GM21786 (cell line): Measurements from ENCODE around the gene ARMC12.
"Not testable (repeated sequence)": the region's sequence is repeated elsewhere in the genome, so short reads cannot be mapped to it uniquely, and the experiment has no call there.

Experiments used
- ATAC-seq: cut with Tn5 transposase; IDR thresholded peaks from one replicate; pipeline ENCODE4 v1.9.1; 2021; ENCODE audit not compliant: unreplicated experiment

The ARMC12 gene

DNA sequence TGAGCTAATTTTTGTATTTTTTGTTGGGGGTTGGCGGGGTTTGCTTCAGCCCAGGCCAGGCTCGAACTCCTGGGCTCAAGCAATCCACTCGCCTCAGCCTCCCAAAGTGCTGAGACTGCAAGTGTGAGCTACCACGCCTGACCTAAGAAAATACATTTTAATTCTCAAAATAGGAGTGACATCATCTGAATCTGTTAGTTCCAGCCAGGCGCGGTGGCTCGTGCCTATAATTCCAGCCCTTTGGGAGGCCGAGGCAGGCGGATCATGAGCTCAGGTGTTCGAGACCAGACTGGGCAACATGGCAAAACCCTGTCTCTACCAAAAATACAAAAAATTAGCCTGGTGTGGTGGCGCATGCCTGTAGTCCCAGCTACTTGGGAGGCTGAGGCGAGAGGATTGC lies 2.5 kb upstream of the ARMC12 start:
- ATAC-seq: not testable (repeated sequence)

DNA sequence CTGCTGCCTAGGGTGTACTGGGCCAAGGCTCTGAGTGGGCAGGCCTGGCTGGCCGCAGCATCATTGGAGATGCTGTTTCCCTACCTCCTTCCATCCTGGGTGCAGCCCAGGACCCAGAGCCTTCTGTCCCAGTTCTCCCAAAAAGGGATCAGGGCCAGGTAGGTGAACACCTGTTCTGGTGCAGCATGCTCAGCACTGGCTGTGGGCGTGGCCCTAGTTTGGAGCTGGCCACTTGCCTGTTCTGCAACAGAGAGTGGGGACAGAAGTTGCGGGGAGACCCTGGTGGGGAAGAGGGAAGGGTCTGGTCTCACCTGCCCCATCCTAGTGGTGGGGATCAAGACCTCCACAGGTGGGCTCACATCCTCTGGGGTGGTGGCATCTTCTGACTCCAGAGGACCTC lies 1.4 kb upstream of the ARMC12 start:
- ATAC-seq: no peak

DNA sequence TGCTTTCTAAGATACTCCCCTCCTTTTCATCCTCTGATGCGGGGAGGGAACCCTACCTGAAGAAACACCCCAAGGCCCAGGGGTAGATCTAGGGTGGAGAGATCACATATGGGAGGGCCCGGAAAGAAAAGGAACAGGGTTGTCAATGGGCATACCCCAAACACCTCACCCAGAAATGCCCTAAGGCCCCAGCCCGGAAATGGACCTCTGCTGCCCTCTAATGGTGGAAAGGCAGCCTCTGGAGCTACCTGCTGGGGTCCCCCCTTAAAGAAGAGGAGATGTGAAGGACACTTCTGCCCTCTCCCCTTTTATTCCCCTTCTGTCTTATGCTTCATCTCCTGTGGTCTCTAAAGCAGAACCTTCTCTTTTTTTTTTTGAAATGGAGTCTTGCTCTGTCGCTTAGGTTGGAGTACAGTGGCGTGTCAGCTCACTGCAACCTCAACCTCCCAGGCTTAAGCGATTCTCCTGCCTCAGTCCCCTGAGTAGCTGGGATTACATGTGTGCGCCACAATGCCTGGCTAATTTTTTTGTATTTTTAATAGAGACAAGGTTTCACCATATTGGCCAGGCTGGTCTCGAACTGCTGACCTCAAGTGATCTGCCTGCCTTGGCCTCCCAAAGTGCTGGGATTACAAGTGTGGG lies 458 bp upstream of the ARMC12 start:
- no peak for ATAC-seq

- no peak for ATAC-seq
Measured at GRCh38 chr6:35737413-35738211, 780 bp downstream of the ARMC12 start.

DNA sequence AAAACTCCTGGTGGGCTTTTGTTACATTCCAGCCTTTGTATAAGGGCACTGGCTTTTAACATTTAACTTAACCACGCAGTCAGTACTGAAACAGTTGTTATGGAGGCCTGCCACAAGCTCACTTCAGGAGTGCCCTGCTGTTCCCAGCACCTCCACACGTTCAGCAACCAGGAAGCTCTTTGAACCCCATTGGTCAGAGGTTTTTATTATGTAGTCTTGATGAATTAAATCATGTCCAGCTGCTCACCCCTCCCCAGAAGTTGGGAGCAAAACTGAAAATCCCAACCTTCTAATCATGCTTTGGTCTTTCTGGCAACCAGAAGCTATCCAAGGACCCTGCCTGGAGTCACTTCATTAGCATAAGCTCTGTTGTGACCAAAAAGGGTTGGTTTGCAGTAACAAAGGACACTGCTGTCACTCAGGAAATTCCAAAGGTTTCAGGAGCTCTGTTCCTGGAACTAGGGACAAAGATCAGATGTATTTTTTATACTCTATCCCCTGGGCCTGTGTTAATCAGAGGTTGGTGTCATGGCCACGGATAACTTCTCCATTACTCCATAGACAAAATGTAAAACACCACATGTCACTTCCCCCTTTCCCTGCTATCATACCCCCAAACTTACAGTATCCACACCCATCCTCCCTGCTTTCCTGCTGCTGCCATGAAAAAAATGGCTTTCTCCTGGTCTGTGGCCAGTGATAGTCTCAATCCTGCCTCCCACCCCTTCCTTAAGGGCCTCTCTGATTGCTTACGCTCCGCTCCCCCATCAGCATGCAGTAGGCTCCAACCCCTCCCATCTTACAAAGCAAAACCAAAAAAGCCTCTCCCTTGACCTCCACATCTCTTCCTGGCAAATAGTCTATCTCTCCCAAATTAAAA lies 3.1 kb downstream of the ARMC12 start:
- ATAC-seq: no peak

DNA sequence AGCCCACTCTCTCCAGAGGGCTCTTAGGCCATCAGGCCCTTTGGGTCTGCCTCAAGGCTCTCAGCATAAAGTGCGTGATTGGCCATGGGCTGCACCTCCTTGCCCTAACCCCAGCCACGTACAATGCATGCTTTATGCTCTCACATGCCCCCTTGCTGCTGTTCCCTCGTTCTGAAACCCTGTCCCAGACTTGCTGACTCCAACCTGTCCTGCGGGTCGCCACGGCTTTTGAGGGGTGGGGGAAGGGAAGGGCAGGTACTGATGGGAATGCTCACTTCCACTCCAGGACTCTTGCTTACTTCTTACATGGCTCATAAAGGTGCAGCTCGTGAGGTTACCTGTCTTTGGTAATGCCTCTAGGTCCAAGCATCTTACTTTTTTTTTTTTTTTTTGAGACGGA lies 6.0 kb downstream of the ARMC12 start:
- ATAC-seq: no peak

DNA sequence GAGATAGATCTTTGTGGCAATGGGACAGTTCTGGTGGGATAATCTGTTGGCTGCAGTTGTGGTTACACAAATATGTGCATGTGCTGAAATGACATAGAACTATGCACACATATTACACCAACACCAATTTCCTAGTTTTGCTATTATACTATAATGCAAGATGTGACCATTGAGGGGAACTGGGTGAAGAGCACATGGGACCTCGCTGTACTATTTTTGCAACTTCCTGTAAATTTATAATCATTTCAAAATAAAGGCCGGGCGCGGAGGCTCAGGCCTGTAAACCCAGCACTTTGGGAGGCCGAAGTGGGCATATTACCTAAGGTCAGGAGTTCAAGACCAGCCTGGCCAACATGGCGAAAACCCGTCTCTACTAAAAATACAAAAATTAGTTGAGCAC lies 8.7 kb downstream of the ARMC12 start:
- no peak for ATAC-seq

GRCh38 chr6:35746516-35746915 lies 9.7 kb downstream of the ARMC12 start:
- ATAC-seq: no peak

GRCh38 chr6:35747877-35748276 lies 11.0 kb downstream of the ARMC12 start:
- ATAC-seq: no peak

GRCh38 chr6:35750557-35750956 lies 13.7 kb downstream of the ARMC12 start:
- ATAC-seq: no peak

GRCh38 chr6:35751594-35751993 lies 14.8 kb downstream of the ARMC12 start:
- ATAC-seq: no peak

DNA sequence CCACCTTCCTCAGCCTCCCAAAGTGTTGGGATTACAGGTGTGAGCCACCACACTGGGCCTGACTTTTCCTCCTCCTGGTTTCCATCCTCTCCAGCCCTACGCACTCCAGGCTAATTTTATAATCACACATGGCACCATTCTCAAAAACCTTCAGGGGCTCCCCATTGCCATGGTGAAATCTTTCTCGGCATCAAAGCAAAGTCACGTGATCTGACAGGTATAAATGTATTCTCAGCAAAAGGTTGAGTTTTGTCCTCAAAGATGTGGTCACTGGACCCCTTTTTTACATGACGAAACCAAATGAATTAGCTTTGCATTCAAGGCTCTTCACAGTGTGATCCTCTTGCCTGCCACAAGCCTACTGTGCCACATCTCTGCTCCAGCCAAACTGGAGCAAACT lies 15.5 kb downstream of the ARMC12 start:
- ATAC-seq: no peak

DNA sequence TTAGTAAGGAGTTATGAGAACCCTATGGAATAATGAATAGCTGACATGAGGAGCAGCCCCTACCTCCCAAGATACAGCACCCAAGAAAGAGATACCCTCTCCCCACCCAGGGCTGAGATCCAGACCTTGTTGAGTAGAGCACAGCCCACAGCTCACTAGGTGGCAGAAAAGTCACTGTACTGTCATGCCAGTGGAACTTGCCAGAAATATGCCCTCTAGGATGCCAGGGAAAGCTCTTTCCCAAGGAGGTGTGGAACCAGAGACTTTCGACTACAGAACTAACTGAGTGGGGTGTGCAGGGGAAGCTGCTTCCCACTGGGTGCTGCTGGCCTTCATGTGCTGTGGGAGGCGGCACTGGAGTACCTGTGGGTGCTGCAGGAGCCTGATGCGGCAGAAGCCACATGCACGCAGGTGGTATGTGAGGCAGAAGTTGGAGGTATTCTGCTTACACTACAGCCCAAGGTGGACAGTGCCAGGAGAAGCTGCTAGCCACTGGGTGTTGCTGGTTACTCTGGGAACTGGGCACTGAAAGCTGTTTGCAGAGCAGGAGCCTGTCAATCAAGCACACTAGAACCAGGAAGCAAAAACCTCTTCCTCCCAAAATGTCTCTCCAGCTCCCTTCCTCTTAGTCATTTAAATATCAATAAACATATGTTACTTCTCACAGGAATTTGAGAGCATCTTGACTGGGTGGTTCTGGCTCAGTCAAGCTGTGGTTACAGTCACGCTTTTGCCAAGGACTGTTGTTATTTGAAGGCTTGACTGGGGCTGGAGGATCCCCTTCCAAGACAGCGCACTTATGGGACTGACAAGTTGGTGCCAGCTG lies 17.8 kb downstream of the ARMC12 start:
- no peak for ATAC-seq

- no peak for ATAC-seq
Measured at GRCh38 chr6:35755278-35755924, 18.6 kb downstream of the ARMC12 start.

GRCh38 chr6:35757456-35758123 lies 20.8 kb downstream of the ARMC12 start:
- no peak for ATAC-seq

DNA sequence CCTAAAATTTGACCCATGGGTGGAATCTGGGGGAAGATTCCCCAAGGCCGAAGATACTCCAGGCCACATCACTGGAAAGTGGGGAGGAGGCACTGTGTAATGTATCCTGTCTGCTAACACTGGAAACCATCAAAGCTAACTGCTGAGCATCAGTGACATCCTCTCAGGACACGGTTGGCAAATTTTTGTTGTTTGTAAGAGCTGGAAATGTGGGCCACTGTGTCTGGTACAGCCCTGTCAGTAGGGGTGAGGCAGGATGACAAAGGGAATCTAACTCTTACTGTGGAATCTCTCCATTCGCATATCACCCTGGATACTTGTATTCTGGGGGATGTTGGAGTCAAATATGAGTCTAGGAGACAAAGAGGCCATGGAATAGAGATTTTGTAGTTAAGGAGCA lies 22.6 kb downstream of the ARMC12 start:
- ATAC-seq: no peak

- ATAC-seq: no peak
Measured at GRCh38 chr6:35765739-35766138, 28.9 kb downstream of the ARMC12 start.

DNA sequence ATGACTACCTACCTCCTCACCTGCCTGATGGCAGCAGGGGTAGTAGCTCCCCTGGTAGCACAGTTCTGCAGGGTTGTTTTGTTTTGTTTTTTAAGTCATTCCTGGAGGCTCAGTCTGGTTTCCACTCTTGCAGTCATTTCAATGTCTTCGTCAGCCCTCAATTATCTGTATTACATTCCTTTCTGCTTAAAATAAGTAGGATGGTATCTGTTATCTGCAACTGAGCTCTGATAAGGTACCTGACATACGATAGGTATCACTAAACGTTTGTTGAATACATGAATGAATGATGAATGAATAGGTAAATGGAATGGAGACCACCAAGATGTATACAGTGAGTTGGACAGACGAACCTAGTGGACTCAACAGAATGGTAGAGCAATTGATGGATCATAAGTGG lies 32.4 kb downstream of the ARMC12 start:
- ATAC-seq: no peak

DNA sequence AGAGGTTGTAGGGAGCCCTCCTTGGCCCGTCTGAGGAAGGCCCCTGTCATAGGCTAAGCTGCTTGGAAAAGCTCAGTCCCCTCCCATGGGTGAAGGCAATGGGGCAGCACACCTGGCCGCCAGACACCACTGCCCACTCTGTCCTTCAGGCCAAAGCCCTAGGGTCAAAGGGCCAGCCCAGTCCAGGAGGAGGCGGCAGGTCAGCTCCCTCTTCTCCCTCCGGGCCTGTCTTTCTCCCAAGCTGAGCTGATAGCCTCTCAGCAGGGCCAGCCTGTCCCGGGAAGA lies 34.5 kb downstream of the ARMC12 start:
- ATAC-seq: no peak
